HS-27A (cell line): ENCODE measurements around the gene ANKMY1.

ENCODE experiments used
- DNase-seq: peaks from one replicate; pipeline ENCODE4 v3.0.0-alpha.2; 2012; ENCODE audit warnings: low read depth, missing footprints

Gene ANKMY1

GRCh38 chr2:240434728-240435456 is 122.9 kb downstream of the ANKMY1 start:
- no peak for DNase-seq

- DNase-seq, result peak; percentile 62
Observed at GRCh38 chr2:240433973-240434727, 123.6 kb downstream of the ANKMY1 start.

GRCh38 chr2:240432820-240433801 is 124.7 kb downstream of the ANKMY1 start:
- DNase-seq, result no peak

- no peak for DNase-seq
Observed at GRCh38 chr2:240432430-240432819, 125.4 kb downstream of the ANKMY1 start.

GRCh38 chr2:240431661-240432424 is 125.9 kb downstream of the ANKMY1 start:
- no peak for DNase-seq

- no peak for DNase-seq
Observed at GRCh38 chr2:240431271-240431660, 126.5 kb downstream of the ANKMY1 start.

- no peak for DNase-seq
Observed at GRCh38 chr2:240430595-240430994, 127.2 kb downstream of the ANKMY1 start.

GRCh38 chr2:240429872-240430491 is 127.8 kb downstream of the ANKMY1 start:
- no peak for DNase-seq
